Stimulated activated naive CD8-positive, alpha-beta T cell treated with anti-CD3 and anti-CD28 coated beads, Interleukin-15, Interleukin-2, amounts not matched to agents 100 U/mL and 50 U/mL, for 24 hours (primary cell): ENCODE results near the gene ARHGAP6.

Experiments
- ATAC-seq: fragments of 150-1000 bp; cut with Tn5 transposase; one replicate; pipeline ENCODE4 v1.10.0; 2021
- DNase-seq: peaks from one replicate; pipeline ENCODE4 v3.0.0; 2021

Gene ARHGAP6

DNA sequence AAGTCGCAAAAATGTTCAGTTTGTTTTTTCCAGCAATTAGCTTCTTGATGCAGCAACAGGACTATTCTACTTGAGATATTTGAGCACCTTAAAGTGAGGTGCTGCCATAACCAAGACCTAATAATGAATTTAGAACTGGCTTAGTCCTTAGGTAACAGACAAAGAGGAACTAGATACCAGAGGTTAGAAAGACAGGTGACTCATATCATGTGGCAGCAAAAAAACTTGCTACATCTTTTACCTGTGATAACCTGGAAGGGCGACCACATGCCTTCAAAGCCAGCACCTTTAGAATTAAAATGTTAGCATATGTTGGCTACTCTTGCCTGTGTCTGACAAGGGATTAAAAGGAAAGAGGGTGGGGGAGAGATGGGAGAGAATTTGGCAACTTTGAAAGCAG lies 90.4 kb downstream of the ARHGAP6 start:
- ATAC-seq (no peak), DNase-seq (no peak)

DNA sequence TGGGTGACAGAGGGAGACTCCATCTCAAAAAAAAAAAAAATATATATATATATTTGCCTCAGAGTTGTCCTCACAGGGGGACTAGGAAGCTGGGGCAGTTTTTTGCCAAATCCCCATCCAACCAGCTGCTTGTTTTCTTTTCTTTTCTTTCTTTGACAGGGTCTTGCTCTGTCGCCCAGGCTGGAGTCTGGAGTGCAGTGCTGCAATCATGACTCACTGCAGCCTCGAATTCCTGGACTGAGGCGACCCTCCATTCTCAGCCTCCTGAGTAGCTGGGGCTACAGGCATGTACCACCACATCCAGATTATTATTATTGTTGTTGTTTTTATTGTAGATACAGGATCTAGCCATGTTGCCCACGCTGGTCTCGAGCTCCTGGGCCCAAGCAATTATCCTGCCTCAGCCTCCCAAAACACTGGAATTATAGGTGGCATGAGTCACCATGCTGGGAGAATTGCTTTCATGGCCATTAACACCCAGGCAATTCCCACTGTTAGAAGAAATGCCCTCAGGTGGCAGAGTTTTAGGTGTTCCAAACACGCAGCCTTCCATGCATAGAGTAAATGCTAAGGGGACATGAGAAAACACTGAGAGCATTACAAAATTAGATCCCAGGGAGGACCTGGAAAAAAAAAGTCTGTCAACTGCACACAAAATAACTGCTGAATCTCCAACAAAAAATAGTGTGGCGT lies 98.0 kb downstream of the ARHGAP6 start:
- ATAC-seq (no peak), DNase-seq (no peak)

DNA sequence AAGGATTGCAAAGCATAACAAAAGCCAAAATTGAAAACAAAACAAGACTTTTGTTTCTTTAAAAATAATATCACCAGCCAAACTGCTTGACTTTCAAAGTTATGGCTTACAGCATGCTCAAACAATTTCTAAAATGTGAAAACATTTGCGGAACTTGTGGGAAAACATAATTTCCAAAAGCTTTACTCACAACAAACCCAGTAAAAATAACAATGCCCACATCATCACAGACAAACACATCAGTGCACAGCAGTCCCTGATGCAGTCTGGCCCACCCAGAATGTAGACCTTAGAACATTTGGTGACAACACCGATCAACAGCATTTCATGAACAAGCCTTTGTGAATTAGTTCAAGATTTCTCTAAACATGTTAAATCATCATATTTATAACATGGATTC lies 98.9 kb downstream of the ARHGAP6 start:
- DNase-seq (no peak), ATAC-seq (no peak)

GRCh38 chrX:11566173-11566572 lies 99.5 kb downstream of the ARHGAP6 start:
- DNase-seq: no peak
- ATAC-seq: no peak

- DNase-seq: no peak
- ATAC-seq: no peak
These were observed 101.2 kb downstream of the ARHGAP6 start for GRCh38 chrX:11564546-11564945.

GRCh38 chrX:11562570-11562969 lies 103.2 kb downstream of the ARHGAP6 start:
- no peak for ATAC-seq
- DNase-seq: no peak

DNA sequence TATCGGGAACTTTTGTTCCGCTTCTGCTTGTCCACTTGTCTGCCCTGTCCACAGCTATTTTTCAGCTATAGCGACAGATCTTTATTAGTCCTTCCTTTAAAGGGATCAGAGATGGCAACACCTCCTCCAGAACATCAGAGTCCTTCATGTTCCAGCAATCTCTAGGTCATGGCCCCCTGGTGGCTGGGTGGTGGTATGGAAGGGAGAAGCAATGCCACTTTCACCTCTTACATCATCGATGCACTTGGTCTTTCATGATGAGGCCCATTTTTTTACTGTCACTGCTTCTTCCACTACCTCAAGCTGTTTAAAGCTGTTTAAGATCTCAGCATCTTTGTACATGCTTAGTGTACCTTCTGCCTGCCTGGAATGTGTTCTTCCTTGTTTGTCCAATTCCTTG lies 106.7 kb downstream of the ARHGAP6 start:
- ATAC-seq: no peak
- DNase-seq: peak; percentile 43

GRCh38 chrX:11557120-11557519 lies 108.6 kb downstream of the ARHGAP6 start:
- no peak for DNase-seq
- no peak for ATAC-seq

DNA sequence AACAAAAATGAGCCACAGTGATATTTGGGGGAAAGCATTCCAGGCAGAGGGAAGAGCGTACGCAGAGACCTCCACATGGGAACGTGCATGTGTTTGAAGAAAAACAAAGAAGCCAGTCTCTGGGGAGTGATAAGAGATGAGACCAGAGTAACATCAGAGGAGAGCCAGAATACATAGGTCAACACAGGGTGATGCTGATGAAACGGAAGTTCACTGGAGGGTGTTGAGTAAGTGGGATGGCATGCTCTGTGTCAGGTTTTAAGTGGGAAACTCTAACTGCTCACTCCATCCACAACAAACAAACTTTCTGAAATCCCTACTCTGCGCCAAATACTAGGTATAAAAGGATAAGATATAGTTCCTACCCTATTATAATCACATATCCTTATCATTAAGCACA lies 110.0 kb downstream of the ARHGAP6 start:
- no peak for ATAC-seq
- DNase-seq: no peak

DNA sequence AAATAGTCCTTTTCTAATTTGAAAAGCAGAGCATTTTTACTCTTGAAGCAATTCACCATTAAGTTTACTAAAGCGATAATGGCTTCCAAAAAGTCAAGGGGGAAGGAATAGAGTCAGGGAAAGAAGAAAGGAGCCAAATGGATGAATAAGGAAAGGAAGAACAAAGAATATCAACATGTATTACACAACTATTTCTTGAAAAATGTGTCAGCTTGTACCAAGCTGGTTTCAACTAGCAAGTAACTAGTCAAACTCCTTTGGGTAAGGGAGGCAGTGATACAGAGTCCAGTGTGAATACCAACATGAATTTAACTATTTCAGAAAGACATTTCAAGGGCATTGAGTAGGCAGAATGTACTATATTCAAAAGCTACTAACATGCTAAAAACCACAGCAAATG lies 112.1 kb downstream of the ARHGAP6 start:
- no peak for ATAC-seq
- DNase-seq: no peak

DNA sequence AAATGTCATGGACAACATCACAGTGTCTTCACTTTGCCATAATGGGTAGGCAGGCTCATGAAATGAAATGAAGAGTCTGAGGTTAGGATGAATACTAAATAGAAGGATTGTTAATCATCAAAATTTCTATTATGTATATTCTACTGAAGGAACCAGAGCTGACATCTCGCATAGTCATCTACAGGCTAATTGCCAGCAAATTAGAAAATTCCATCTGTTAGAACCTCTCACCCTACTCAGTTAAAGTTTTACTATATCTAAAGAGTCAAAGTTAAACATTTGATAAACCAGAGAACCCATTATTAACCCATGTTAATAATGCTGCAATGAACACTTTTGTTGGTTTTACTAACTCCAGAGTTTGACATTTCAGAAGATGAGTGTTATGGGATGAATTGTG lies 114.6 kb downstream of the ARHGAP6 start:
- no peak for ATAC-seq
- DNase-seq: no peak

- ATAC-seq (no peak), DNase-seq (no peak)
These were observed 118.8 kb downstream of the ARHGAP6 start for GRCh38 chrX:11546917-11547316.

GRCh38 chrX:11543249-11543648 lies 122.5 kb downstream of the ARHGAP6 start:
- ATAC-seq (no peak), DNase-seq (no peak)

- DNase-seq: no peak
- no peak for ATAC-seq
These were observed 124.2 kb downstream of the ARHGAP6 start for GRCh38 chrX:11541510-11541909.

GRCh38 chrX:11540532-11541377 lies 125.0 kb downstream of the ARHGAP6 start:
- DNase-seq (no peak), ATAC-seq (no peak)

- ATAC-seq (no peak), DNase-seq (no peak)
These were observed 128.6 kb downstream of the ARHGAP6 start for GRCh38 chrX:11537141-11537540.

- no peak for DNase-seq
These were observed 130.4 kb downstream of the ARHGAP6 start for GRCh38 chrX:11535156-11535919.

DNA sequence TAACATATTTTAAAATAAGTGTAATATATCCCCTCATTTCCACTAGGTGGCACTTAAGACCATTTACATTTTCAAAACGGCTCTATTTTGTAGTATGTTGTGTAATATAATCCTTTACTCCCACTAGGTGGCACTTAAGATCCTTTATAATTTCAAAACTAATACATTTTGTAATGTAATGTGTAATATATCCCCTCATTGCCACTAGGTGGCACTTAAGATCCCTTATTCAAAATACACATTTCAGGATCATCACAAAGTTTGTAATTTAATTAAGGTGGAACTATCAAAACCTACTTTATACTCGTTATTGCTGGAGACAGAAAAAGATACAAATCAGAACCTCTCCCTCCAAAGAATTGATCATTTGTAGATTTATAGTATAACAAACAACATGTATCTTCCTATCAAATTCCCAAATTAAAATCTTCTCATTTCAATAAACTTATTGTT lies 132.5 kb downstream of the ARHGAP6 start:
- DNase-seq (no peak), ATAC-seq (peak; percentile 76)

More at GRCh38 chrX:11535156-11535919, 130.4 kb downstream of the ARHGAP6 start:
- ATAC-seq: no peak

- DNase-seq (no peak), ATAC-seq (no peak)
These were observed 133.2 kb downstream of the ARHGAP6 start for GRCh38 chrX:11532291-11533078.

- DNase-seq: no peak
- no peak for ATAC-seq
These were observed 134.5 kb downstream of the ARHGAP6 start for GRCh38 chrX:11531226-11531625.

DNA sequence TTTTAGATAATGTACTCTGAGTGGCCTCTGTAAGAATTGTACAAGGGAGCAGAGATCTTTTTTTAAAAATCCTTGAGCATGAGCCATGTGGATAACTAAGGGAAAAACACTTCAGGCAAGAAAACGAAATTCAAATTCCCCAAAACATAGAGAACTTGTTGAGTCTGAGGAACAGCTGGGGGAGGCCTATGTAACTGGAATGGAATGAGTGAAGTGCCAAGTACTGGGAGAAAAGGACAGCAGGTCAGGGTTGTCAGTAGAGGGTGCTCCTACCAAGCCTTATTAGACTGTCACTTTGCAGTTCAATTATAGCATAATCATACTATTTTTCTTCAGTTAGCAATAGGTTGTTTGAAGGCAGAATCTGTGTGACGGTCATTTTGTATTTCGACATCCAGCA lies 135.1 kb downstream of the ARHGAP6 start:
- no peak for ATAC-seq
- no peak for DNase-seq

DNA sequence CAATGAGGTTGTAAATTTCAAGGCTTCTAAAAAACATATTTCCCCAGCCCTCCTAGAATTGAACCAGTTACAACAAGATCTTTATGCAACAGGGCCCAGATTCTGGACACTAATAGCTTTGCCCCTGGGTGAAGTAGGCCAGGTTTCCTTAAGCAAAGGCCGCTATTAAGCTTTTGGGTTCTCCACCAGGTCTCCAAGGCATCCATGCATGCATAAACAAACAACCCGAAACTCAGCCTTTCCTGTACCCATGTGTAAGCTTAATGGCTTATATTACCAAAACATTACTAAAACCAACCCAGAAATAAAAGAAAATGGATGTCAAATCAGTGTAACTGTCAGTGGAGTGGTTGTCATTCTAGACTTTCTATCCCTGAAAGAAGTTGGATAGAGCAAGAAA lies 137.1 kb downstream of the ARHGAP6 start:
- DNase-seq (no peak), ATAC-seq (no peak)
